Neutrophil (primary cell): Measurements from ENCODE around the gene RAB4B.
"Not testable (repeated sequence)": the region's sequence is repeated elsewhere in the genome, so short reads cannot be mapped to it uniquely, and the experiment has no call there.

Source experiments
- H3K27ac ChIP-seq: fragments of 200-600 bp; sonication (generic); 2 replicates; pipeline ENCODE4 v1.5.1; 2016; ENCODE audit warnings: mild to moderate bottlenecking, moderate library complexity
- H3K27me3 ChIP-seq: fragments of 200-600 bp; sonication (generic); 2 replicates; pipeline ENCODE4 v1.6.0; 2016; ENCODE audit warnings: mild to moderate bottlenecking
- H3K36me3 ChIP-seq: fragments of 200-600 bp; sonication (generic); 2 replicates; pipeline ENCODE4 v1.5.1; 2017
- H3K4me1 ChIP-seq, 2 experiments: fragments of 200-600 bp in 1 of 2; sonication (generic) in 1 of 2; 1 replicate in 1 of 2; 2 replicates in 1 of 2; pipeline versions ENCODE4 v1.5.1 to v1.6.1; 2013 to 2016; ENCODE audit warnings: low read depth in 1 of 2, low read length in 1 of 2, mild to moderate bottlenecking in 1 of 2, moderate library complexity in 1 of 2; ENCODE audit not compliant: control insufficient read depth in 1 of 2, insufficient read depth in 1 of 2
- H3K4me3 ChIP-seq, 2 experiments: fragments of 200-600 bp in 1 of 2; sonication (generic) in 1 of 2; 1 replicate in 1 of 2; 2 replicates in 1 of 2; pipeline ENCODE4 v1.5.1; 2013 to 2016; ENCODE audit warnings: low read depth in 1 of 2, low read length in 1 of 2, mild to moderate bottlenecking in 1 of 2, moderate library complexity in 1 of 2
- H3K9me3 ChIP-seq: fragments of 200-600 bp; sonication (generic); 2 replicates; pipeline ENCODE4 v1.5.1; 2016
- CTCF ChIP-seq: fragments of 200-600 bp; sonication (generic); IDR thresholded peaks from 2 replicates; pipeline ENCODE4 v1.5.1; 2016; ENCODE audit warnings: antibody characterized with exemption

RAB4B gene

DNA sequence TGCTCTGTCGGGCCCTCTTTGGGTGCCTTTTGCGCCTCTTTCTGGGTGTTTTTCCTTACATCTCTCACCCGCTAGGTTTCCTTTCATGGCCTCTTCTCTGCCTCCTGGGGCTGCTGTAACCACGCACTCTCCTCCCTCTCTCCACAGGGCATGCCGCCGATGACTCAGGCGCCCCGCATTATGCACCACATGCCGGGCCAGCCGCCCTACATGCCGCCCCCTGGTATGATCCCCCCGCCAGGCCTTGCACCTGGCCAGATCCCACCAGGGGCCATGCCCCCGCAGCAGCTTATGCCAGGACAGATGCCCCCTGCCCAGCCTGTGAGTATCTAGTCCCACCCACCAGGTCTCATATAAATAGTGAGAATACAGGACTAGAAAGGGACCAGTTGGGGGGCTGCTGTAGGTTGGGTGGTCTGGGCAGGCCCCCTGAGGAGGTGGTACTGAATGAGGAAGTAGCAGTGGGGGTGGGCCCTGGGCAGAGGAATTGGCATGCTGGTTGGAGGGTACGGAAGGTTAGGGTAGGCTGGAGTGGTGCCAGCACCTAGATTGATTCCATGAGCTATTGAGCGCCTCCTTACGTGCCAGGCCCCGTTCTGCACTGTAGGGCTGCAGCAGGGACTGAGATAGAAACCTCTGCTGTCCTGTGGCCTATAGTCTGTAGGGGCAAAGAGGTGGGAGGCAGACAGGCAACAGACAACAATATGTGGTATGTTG is 15.1 kb upstream of the RAB4B start:
- Histone ChIP-seq H3K9me3 (no peaks in the 10 kb centered on the region), H3K27me3 (no peaks in the 10 kb centered on the region), H3K4me1 (peaks cover 0 to 3% of the 10 kb centered on the region in 2 experiments), H3K4me3 (no peak overlapping the region), H3K36me3 (peaks cover 78% of the 10 kb centered on the region), H3K27ac (no peak overlapping the region)
- no peak for TF ChIP-seq CTCF

- Histone ChIP-seq H3K9me3 (no peaks in the 10 kb centered on the region), H3K27ac (no peak overlapping the region), H3K27me3 (no peaks in the 10 kb centered on the region), H3K36me3 (peaks cover 73% of the 10 kb centered on the region), H3K4me3 (no peak overlapping the region), H3K4me1 (peaks cover 0 to 3% of the 10 kb centered on the region in 2 experiments)
- TF ChIP-seq CTCF: no peak
These were observed 14.5 kb upstream of the RAB4B start for GRCh38 chr19:40763526-40763925.

GRCh38 chr19:40763963-40764362 is 14.1 kb upstream of the RAB4B start:
- no peaks in the 10 kb centered on the region for H3K9me3 ChIP-seq
- no peak overlapping the region for H3K27ac ChIP-seq
- peaks cover 0 to 3% of the 10 kb centered on the region in 2 experiments for H3K4me1 ChIP-seq
- H3K36me3 ChIP-seq: peaks cover 70% of the 10 kb centered on the region
- no peak for TF ChIP-seq CTCF
- no peak overlapping the region for H3K4me3 ChIP-seq
- H3K27me3 ChIP-seq: no peaks in the 10 kb centered on the region

GRCh38 chr19:40766385-40766784 is 11.7 kb upstream of the RAB4B start:
- not testable (repeated sequence) for H3K27me3 ChIP-seq, H3K9me3 ChIP-seq, H3K27ac ChIP-seq, H3K4me1 ChIP-seq, H3K4me3 ChIP-seq
- peaks cover 52% of the 10 kb centered on the region for H3K36me3 ChIP-seq

- H3K4me3 ChIP-seq: no peak overlapping the region
- H3K9me3 ChIP-seq: no peaks in the 10 kb centered on the region
- H3K36me3 ChIP-seq: peaks cover 27% of the 10 kb centered on the region
- H3K4me1 ChIP-seq: no peaks in the 10 kb centered on the region
- no peaks in the 10 kb centered on the region for H3K27me3 ChIP-seq
- no peak for TF ChIP-seq CTCF
- H3K27ac ChIP-seq: no peak overlapping the region
These were observed 9.2 kb upstream of the RAB4B start for GRCh38 chr19:40768869-40769268.

DNA sequence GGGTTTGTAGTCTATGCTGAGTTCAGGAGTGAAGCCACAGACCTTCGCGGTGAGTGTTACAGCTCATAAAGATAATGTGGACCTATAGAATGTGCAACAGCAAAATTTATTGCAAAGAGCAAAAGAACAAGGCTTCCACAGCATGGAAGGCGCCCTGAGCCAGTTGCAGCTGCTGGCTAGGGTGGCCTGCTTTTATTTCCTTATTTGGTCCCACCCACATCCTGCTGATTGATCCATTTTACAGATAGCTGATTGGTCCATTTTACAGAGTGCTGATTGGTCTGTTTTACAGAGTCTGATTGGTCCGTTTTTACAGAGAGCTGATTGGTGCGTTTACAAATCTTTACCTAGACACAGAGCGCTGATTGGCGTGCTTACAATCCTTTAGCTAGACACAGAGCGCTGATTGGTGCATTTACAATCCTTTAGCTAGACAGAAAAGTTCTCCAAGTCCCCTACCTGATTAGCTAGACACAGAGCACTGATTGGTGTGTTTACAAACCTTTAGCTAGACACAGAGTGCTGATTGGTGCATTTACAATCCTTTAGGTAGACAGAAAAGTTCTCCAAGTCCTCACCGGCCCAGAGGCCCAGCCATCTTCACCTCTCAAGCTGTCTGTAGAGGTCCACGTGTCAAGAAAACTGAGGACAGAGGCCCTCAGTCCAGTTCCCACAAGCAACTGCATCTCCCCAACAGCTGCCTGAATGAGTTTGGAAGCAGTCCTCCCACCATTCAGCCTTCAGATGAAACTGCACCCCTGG is 6.8 kb upstream of the RAB4B start:
- H3K4me3 ChIP-seq, H3K4me1 ChIP-seq, H3K36me3 ChIP-seq, H3K9me3 ChIP-seq, H3K27ac ChIP-seq, H3K27me3 ChIP-seq: not testable (repeated sequence)
